HEK293 (cell line): ENCODE results near the gene IL17B.
"Not testable (repeated sequence)": the region's sequence is repeated elsewhere in the genome, so short reads cannot be mapped to it uniquely, and the experiment has no call there.

Experiments used
- CTCF ChIA-PET: fragments of 350-600 bp; formaldehyde crosslinking; extraction: SDS; loops from one replicate; lab custom pipeline; 2021; ENCODE audit warnings: antibody characterized with exemption; lab: Yijun Ruan, JAX
- POLR2A ChIA-PET: fragments of 300-600 bp; formaldehyde crosslinking; extraction: SDS; loops from one replicate; lab custom pipeline; 2020; ENCODE audit warnings: antibody characterized with exemption, inconsistent platforms; lab: Yijun Ruan, JAX
- H3K27ac ChIP-seq: fragments of 200-500 bp; sonication (Bioruptor generic); 2 replicates; pipeline ENCODE4 v1.5.1; 2014; ENCODE audit warnings: low read depth, low read length, control low read depth, inconsistent platforms; ENCODE audit errors: extremely low read depth
- H3K36me3 ChIP-seq, 2 experiments: fragments of 200-500 bp in 1 of 2; sonication (Bioruptor generic) in 1 of 2; 1 replicate in 1 of 2; 2 replicates in 1 of 2; pipeline ENCODE4 v1.5.1; 2014 to 2017; ENCODE audit warnings: inconsistent platforms in 2 of 2, low read length in 2 of 2; ENCODE audit not compliant: control insufficient read depth in 2 of 2, insufficient read depth in 1 of 2
- H3K4me1 ChIP-seq: fragments of 200-500 bp; sonication (Bioruptor generic); 2 replicates; pipeline ENCODE4 v1.5.1; 2014; ENCODE audit warnings: mild to moderate bottlenecking, low read length, inconsistent platforms; ENCODE audit not compliant: control insufficient read depth, insufficient read depth
- H3K4me3 ChIP-seq: 2 replicates; pipeline ENCODE4 v1.5.1; 2011; ENCODE audit warnings: low read depth, mild to moderate bottlenecking, control low read depth, low read length, moderate library complexity
- H3K9me3 ChIP-seq: fragments of 200-500 bp; sonication (Bioruptor generic); 2 replicates; pipeline ENCODE4 v1.5.1; 2014; ENCODE audit warnings: low read depth, low read length, inconsistent platforms; ENCODE audit not compliant: control insufficient read depth, insufficient read depth
- GLI4 ChIP-seq: fragments of 450-650 bp; formaldehyde crosslinking; IDR thresholded peaks from 2 replicates; pipeline ENCODE4 v1.5.1; 2016; ENCODE audit warnings: missing biosample characterization, missing genetic modification characterization
- RBAK ChIP-seq: fragments of 450-650 bp; formaldehyde crosslinking; IDR thresholded peaks from 2 replicates; pipeline ENCODE4 v1.5.1; 2016; ENCODE audit warnings: missing biosample characterization, missing genetic modification characterization
- ZFP69B ChIP-seq: fragments of 450-650 bp; formaldehyde crosslinking; IDR thresholded peaks from 2 replicates; pipeline ENCODE4 v1.5.1; 2016; ENCODE audit warnings: missing biosample characterization, missing genetic modification characterization
- ZNF121 ChIP-seq: fragments of 450-650 bp; formaldehyde crosslinking; IDR thresholded peaks from 2 replicates; pipeline ENCODE4 v1.5.1; 2016; ENCODE audit warnings: missing biosample characterization, missing genetic modification characterization
- ZNF146 ChIP-seq: fragments of 450-650 bp; formaldehyde crosslinking; IDR thresholded peaks from 2 replicates; pipeline ENCODE4 v1.5.1; 2016; ENCODE audit warnings: missing biosample characterization, missing genetic modification characterization
- ZNF23 ChIP-seq: fragments of 450-650 bp; formaldehyde crosslinking; IDR thresholded peaks from 2 replicates; pipeline ENCODE4 v1.5.1; 2016; ENCODE audit warnings: missing biosample characterization, missing genetic modification characterization, borderline replicate concordance
- ZNF248 ChIP-seq: fragments of 450-650 bp; formaldehyde crosslinking; IDR thresholded peaks from 2 replicates; pipeline ENCODE4 v1.5.1; 2017; ENCODE audit warnings: missing biosample characterization, missing genetic modification characterization
- ZNF266 ChIP-seq: fragments of 450-650 bp; formaldehyde crosslinking; IDR thresholded peaks from 2 replicates; pipeline ENCODE4 v1.5.1; 2016; ENCODE audit warnings: missing biosample characterization, missing genetic modification characterization, low read depth
- ZNF335 ChIP-seq: fragments of 450-650 bp; formaldehyde crosslinking; conservative IDR thresholded peaks from 2 replicates; pipeline ENCODE4 v1.5.1; 2016; ENCODE audit warnings: missing biosample characterization, missing genetic modification characterization
- ZNF513 ChIP-seq: fragments of 450-650 bp; IDR thresholded peaks from 2 replicates; pipeline ENCODE4 v1.5.1; 2018; ENCODE audit warnings: missing biosample characterization, missing genetic modification characterization
- ZSCAN18 ChIP-seq: fragments of 450-650 bp; formaldehyde crosslinking; IDR thresholded peaks from 2 replicates; pipeline ENCODE4 v1.5.1; 2016; ENCODE audit warnings: missing biosample characterization, missing genetic modification characterization

Gene IL17B

GRCh38 chr5:149400304-149400703 lies 21.2 kb upstream of the IL17B start (continued):
- TF ChIP-seq ZNF121 (tag by site-specific recombination) (no peak), RBAK (no peak), GLI4 (tag by site-specific recombination) (no peak)

GRCh38 chr5:149399775-149400174 lies 20.7 kb upstream of the IL17B start:
- ChIA-PET CTCF (interaction anchor here (1.5 to 1.6 kb wide), 2 partner anchors 34 to 36 kb away, joined by 4 to 5 read pairs; no protein-coding TSS in a partner anchor), POLR2A (no interaction called here)
- H3K27ac ChIP-seq = no peak overlapping the region
- no peak overlapping the region for H3K4me3 ChIP-seq
- no peaks in the 10 kb centered on the region for H3K9me3 ChIP-seq
- no peaks in the 10 kb centered on the region for H3K36me3 ChIP-seq
- H3K4me1 ChIP-seq = no peaks in the 10 kb centered on the region
- TF ChIP-seq ZNF23 (tag by site-specific recombination) (no peak), ZFP69B (tag by site-specific recombination) (no peak), ZSCAN18 (tag by site-specific recombination) (no peak), ZNF335 (tag by site-specific recombination) (peak; percentile 51)
- TF ChIP-seq, all 188 proteins: peak for 1

- CTCF ChIA-PET = interaction anchor here (1.4 kb wide), 1 partner anchor 17 kb away, joined by 6 read pairs; no protein-coding TSS in a partner anchor
- H3K9me3 ChIP-seq, H3K4me1 ChIP-seq, H3K4me3 ChIP-seq, H3K27ac ChIP-seq, H3K36me3 ChIP-seq, POLR2A ChIA-PET: not testable (repeated sequence)
Measured at GRCh38 chr5:149398747-149399266, 19.7 kb upstream of the IL17B start.

- no peak for TF ChIP-seq ZNF248 (tag by site-specific recombination)
- TF ChIP-seq ZNF266 (tag by site-specific recombination) = no peak
- TF ChIP-seq ZNF513 (tag by site-specific recombination) = no peak
- no peak for TF ChIP-seq ZNF23 (tag by site-specific recombination)
- H3K4me1 ChIP-seq = no peaks in the 10 kb centered on the region
- H3K4me3 ChIP-seq = no peak overlapping the region
- CTCF ChIA-PET = no interaction called here
- no peaks in the 10 kb centered on the region for H3K36me3 ChIP-seq
- H3K27ac ChIP-seq = no peak overlapping the region
- POLR2A ChIA-PET = no interaction called here
- H3K9me3 ChIP-seq = no peaks in the 10 kb centered on the region
Measured at GRCh38 chr5:149397530-149397929, 18.4 kb upstream of the IL17B start.

GRCh38 chr5:149394996-149395395 lies 15.9 kb upstream of the IL17B start:
- TF ChIP-seq ZNF146 (tag by site-specific recombination) = peak; percentile 67; the same call in 1 of the 2 replicates
- H3K4me1 ChIP-seq, POLR2A ChIA-PET, H3K27ac ChIP-seq, H3K4me3 ChIP-seq, H3K36me3 ChIP-seq, H3K9me3 ChIP-seq: not testable (repeated sequence)
- CTCF ChIA-PET = interaction anchor here (0.9 to 1.7 kb wide), 4 partner anchors 9 to 39 kb away, joined by 3 to 9 read pairs (median 5); no protein-coding TSS in a partner anchor
